Measurements from ENCODE around the gene PNPLA8.
A peak's percentile ranks its signal among the peaks of the same experiment; 100 is the strongest.
"Not testable (repeated sequence)": the region's sequence is repeated elsewhere in the genome, so short reads cannot be mapped to it uniquely, and the experiment has no call there.

Gene PNPLA8

GRCh38 chr7:108515013-108515412, 10.9 kb downstream of the PNPLA8 start:
- TF ChIP-seq CTCF (IDR thresholded peaks at IDR 0.05; ENCODE audit: control extremely low read depth, extremely low read depth, low read depth, missing control alignments): no peak
- POLR2A ChIA-PET: interaction anchor here (1.0 kb wide), 1 partner anchor 11 kb away, joined by 3 read pairs; the partner anchor contains the start of gene PNPLA8
- no peak for DNase-seq (ENCODE audit: extremely low spot score)
- CTCF ChIA-PET: interaction anchor here (1.0 to 3.1 kb wide), 4 partner anchors 10 to 62 kb away, joined by 3 to 12 read pairs (median 6); partner anchors contain the start of gene PNPLA8

GRCh38 chr7:108511939-108512338, 14.0 kb downstream of the PNPLA8 start:
- POLR2A ChIA-PET: no interaction called here
- CTCF ChIA-PET: interaction anchor here (1.8 to 2.2 kb wide), 2 partner anchors 14 to 15 kb away, joined by 9 to 10 read pairs; partner anchors contain the start of gene PNPLA8
- no peak for TF ChIP-seq CTCF (IDR thresholded peaks at IDR 0.05; ENCODE audit: control extremely low read depth, extremely low read depth, low read depth, missing control alignments)
- DNase-seq (ENCODE audit: extremely low spot score): no peak

GRCh38 chr7:108504576-108504975, 21.4 kb downstream of the PNPLA8 start:
- CTCF ChIA-PET: interaction anchor here (1.2 to 1.4 kb wide), 2 partner anchors 10 to 12 kb away, joined by 4 read pairs; no protein-coding TSS in a partner anchor
- DNase-seq (ENCODE audit: extremely low spot score); POLR2A ChIA-PET: not testable (repeated sequence)

GRCh38 chr7:108503112-108504026, 22.6 kb downstream of the PNPLA8 start:
- TF ChIP-seq CTCF (IDR thresholded peaks at IDR 0.05; ENCODE audit: control extremely low read depth, extremely low read depth, low read depth, missing control alignments): no peak
- DNase-seq (ENCODE audit: extremely low spot score): peak; percentile 31
- CTCF ChIA-PET: interaction anchor here (0.9 to 1.5 kb wide), 6 partner anchors 9 to 51 kb away, joined by 3 to 4 read pairs (median 3); partner anchors contain the start of gene PNPLA8
- POLR2A ChIA-PET: interaction anchor here (1.0 kb wide), 1 partner anchor 23 kb away, joined by 3 read pairs; the partner anchor contains the start of gene PNPLA8

GRCh38 chr7:108499566-108499965, 26.4 kb downstream of the PNPLA8 start:
- no peak for TF ChIP-seq CTCF (IDR thresholded peaks at IDR 0.05; ENCODE audit: control extremely low read depth, extremely low read depth, low read depth, missing control alignments)
- ChIA-PET CTCF (interaction anchor here (1.1 to 3.4 kb wide), 5 partner anchors 19 to 386 kb away, joined by 3 to 29 read pairs (median 13); no protein-coding TSS in a partner anchor), POLR2A (no interaction called here)
- DNase-seq (ENCODE audit: extremely low spot score): no peak

GRCh38 chr7:108498481-108498880, 27.5 kb downstream of the PNPLA8 start:
- DNase-seq (ENCODE audit: extremely low spot score): no peak
- TF ChIP-seq CTCF (IDR thresholded peaks at IDR 0.05; ENCODE audit: control extremely low read depth, extremely low read depth, low read depth, missing control alignments): no peak
- ChIA-PET POLR2A (no interaction called here), CTCF (interaction anchor here (0.7 to 3.6 kb wide), 20 partner anchors 9 to 385 kb away, joined by 3 to 40 read pairs (median 6); no protein-coding TSS in a partner anchor)

All from GM10248 (cell line).